Measurements from ENCODE around the gene WNT8B.

The WNT8B gene, protein sequence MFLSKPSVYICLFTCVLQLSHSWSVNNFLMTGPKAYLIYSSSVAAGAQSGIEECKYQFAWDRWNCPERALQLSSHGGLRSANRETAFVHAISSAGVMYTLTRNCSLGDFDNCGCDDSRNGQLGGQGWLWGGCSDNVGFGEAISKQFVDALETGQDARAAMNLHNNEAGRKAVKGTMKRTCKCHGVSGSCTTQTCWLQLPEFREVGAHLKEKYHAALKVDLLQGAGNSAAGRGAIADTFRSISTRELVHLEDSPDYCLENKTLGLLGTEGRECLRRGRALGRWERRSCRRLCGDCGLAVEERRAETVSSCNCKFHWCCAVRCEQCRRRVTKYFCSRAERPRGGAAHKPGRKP

DNA sequence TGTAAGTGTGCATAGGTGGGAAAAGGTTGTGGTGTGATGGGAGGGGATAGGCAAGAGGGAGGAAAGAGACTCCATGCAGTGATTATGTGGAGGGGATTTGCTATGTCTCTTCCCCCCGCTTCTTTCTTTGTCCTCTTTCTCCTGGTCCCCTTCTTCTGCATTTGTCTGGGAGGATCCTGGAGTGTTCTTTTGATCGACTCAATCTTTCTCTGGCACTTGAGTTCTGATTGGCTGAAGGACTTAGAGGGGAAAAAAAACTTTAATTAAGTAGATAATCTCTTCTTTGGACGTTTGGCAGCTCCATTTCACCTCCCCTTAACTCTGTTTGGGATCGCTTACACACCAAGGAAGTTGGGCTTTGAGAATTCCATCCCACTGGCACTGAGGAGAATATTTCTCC is at the start of gene WNT8B:
WNT8B (plus strand) TSS at position 301 of the 400 bp plus-strand sequence. CDS start 160 bp downstream, outside the sequence.
- no peak for DNase-seq (ENCODE audit: low spot score)

- DNase-seq (ENCODE audit: low spot score): no peak
Observed at GRCh38 chr10:100413173-100413572, 49.6 kb upstream of the WNT8B start.

DNA sequence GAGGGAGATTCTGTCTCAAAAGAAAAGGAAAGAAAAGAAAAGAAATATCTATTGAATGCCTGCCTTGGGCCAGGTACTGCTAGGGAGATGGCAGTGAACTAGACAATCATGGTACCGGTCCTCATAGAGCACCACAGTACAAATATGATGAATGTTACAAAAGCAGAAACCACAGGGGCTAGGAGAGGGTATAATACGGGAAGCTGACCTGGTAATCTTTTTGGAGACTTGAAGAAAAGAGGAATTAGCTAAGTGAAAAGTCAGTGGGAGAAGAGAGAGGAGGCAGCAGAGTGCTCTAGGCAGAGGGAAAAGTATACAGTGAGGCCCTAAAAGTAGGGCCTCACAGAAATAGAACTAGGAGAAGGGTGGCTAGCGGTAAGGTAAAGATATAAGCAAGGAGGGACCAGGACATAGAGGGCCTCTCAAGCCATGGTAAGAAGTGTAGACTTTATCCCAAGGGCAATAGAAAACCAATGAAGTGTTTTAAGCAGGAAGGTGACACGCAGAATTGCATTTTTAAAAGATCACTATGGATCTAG is 42.8 kb upstream of the WNT8B start:
- DNase-seq (ENCODE audit: low spot score): no peak

GRCh38 chr10:100427374-100427773 is 35.4 kb upstream of the WNT8B start:
- no peak for DNase-seq (ENCODE audit: low spot score)

- peak; percentile 93 for DNase-seq (ENCODE audit: low spot score)
Observed at GRCh38 chr10:100433253-100434240, 29.3 kb upstream of the WNT8B start.

GRCh38 chr10:100436255-100436654 is 26.6 kb upstream of the WNT8B start:
- DNase-seq (ENCODE audit: low spot score): no peak

- no peak for DNase-seq (ENCODE audit: low spot score)
Observed at GRCh38 chr10:100438674-100439315, 24.0 kb upstream of the WNT8B start.

DNA sequence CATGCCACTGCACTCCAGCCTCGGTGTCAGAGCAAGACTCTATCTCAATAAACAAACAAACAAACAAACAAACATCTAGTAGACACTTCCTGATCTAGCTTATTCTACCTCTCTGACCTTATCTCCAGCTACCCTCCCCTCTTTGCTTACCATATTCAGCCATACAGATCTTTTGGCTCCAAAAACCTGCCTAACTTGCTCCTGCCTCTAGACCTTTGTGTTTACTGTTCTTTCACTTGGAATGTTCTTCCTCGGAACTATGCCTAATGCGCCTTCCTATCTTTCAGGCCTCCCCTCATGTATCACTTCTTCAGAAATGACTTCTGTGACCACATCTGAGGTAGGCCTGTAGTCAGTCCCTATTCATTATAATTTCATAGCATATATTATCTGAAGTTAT is 20.3 kb upstream of the WNT8B start:
- no peak for DNase-seq (ENCODE audit: low spot score)

DNA sequence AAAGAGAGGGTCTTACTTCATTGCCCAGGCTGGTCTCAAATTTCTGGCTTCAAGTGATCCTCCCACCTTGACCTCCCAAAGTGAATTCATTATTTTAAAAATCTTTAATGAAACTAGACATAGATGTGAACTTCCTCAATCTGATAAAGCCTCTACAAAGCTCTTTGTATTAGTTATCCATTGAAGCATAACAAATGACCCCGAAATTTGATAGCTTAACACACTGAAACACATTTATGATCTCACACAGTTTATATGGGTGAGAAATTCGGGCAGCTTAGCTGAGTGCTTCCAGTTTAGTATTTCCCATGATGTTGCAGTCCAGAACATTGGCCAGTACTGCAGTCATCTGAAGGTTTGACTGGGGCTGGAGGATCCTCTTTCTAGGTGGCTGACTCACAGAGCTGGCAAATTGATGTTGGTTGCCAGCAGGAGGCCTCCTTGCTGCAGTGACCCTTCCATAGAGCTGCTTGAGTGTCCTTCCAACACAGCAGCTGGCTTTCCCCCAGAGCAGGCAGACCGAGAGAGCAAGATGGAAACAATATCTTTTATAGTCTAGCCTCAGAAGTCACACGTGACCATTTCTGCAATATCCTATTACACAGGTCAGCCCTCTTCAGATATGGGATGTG is 16.6 kb upstream of the WNT8B start:
- no peak for DNase-seq (ENCODE audit: low spot score)

GRCh38 chr10:100447663-100448062 is 15.1 kb upstream of the WNT8B start:
- no peak for DNase-seq (ENCODE audit: low spot score)

GRCh38 chr10:100448951-100449350 is 13.9 kb upstream of the WNT8B start:
- no peak for DNase-seq (ENCODE audit: low spot score)

DNA sequence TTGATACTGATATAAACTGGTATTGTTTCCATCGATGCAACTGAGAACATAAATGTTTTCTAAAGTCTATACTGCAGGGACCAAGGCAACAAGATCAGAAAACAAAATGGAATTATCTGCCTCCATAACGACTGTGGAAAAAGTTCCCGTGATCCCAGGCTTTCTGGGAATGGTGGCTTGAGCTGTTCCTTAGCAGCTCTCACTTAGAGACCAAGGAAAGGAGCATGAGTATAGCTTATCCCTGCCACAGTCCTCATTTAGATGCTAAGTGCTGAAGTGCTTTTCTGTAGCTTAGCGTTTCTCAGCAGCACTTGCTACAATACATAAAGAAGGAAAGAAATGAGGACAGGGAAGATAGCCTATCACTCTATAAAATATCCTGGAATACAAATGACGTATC is 5.5 kb downstream of the WNT8B start:
- DNase-seq (ENCODE audit: low spot score): no peak

DNA sequence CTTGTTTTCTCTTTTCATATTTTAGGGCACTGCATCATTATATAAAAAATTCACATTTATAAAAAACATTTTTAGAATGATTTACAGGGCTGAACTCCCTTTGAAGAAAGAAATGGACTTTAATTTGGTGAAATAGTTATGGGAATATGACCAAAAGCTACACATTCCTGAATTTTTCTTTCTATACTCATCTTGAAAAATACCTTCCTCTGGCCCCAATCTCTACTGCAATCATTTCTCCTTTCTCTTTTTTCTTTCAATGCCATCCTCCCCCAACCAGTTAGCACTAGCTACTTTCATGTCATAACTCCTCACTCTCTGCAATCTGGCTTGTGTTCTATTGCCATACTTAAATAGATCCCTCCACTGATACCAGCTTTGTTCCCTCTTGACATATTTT is 6.2 kb downstream of the WNT8B start:
- no peak for DNase-seq (ENCODE audit: low spot score)

DNA sequence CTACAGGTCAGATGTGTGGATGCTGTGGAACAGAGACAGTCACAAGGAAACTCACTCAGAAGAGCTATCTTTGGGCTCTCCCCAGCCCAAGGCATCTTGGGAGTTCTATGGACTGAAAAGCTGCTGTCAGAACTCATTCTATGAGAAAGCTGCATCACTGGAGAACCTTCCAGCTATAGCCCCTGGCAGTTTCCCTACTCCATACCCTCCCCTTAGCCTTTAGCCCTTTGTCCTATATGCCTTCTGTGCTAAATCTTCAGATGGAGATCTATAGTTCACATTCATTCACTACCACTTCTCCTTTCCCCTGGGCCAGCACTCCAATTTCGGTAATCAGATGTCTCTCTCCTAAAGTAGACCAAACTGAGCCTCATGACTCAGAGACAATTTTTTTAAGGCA is 6.9 kb downstream of the WNT8B start:
- DNase-seq (ENCODE audit: low spot score): no peak

- no peak for DNase-seq (ENCODE audit: low spot score)
Observed at GRCh38 chr10:100470367-100470766, 7.6 kb downstream of the WNT8B start.

DNA sequence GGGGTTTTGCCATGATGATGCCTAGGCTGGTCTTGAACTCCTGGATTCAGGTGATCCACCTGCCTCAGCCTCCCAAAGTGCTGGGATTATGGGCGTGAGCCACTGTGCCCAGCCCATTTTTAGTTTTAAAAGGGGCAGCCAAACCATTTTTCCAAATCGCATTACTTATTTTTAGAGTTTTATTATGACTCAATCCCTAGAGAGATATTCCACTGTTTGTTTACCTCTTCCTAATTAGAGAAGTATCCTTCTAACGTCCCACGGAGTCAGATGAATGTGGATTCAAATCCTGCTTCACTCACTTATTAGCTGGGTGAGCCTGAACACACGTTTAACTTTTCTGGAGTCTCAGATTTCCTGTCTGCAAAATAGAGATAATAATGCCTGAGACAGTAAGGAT is 15.2 kb downstream of the WNT8B start:
- no peak for DNase-seq (ENCODE audit: low spot score)

DNA sequence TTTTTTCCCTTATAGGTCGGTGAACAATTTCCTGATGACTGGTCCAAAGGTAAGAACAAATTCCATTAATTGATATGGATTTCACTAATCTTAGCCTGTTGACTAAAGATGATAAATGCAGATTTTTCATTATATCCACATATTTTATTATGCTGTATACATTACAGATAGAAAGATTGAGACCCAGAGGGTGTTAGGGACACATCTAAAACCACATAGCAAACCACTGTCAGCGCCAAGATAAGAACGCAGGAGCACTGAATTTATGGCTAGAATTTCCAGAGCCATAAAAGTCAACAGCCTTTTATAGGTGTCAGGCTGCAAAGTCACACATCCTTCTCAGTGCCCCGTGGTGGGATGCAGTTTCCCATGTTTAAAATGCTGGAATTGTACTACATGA is 16.2 kb downstream of the WNT8B start:
- no peak for DNase-seq (ENCODE audit: low spot score)

- no peak for DNase-seq (ENCODE audit: low spot score)
Observed at GRCh38 chr10:100480002-100480401, 17.2 kb downstream of the WNT8B start.

DNA sequence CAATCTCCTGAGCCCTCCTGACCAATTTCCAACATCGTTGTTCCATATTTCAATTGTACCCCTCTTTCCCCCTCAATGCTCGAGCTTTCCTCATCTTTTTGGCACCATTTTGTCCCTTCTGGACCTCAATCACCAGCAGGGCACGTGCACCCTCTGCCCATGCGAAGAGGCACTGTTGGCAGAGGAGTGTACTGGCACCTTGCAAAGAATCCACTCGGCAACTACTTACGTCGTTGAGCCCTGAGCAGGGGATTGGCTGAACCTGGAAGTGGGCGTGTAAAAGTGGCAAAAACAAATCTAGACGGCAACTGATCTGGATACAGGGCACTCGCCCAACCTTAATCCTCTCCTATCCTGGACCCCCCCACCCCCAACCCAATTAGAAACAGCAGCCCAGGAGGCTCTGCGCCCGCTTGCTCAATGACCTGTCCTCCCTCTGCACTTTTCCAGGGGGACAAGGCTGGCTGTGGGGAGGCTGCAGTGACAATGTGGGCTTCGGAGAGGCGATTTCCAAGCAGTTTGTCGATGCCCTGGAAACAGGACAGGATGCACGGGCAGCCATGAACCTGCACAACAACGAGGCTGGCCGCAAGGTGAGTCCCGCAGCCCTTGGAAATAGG is 18.8 kb downstream of the WNT8B start:
- peak; percentile 90 for DNase-seq (ENCODE audit: low spot score)

GRCh38 chr10:100482181-100482833 is 19.5 kb downstream of the WNT8B start:
- peak; percentile 84 for DNase-seq (ENCODE audit: low spot score)

DNA sequence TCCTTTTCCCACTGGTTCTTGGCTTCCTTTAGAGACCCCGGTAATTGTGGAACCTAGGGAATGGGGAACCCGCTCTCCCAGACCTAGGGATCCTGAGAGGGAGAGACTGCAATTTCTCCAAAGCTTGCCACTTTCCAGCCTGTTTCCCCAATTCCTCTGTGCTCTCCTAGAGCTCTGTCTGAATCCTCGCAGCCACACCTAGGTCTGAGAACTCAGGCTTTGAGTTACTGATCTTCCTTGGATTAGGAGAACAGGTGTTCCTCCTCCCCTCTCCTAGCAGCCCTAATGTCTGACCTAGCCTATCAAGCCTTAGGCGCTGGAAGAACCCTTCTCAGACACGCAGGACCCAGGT is 20.0 kb downstream of the WNT8B start:
- DNase-seq (ENCODE audit: low spot score): no peak

Measured in iPS-NIHi11 (cell line).